Inflammatory macrophage treated with lipopolysaccharide for 4 hours (primary cell): ENCODE measurements around the gene HMX3.
"Not testable (repeated sequence)": the region's sequence is repeated elsewhere in the genome, so short reads cannot be mapped to it uniquely, and the experiment has no call there.

ENCODE experiments used
- DNase-seq: peaks from one replicate; pipeline ENCODE4 v3.0.0-alpha.2; 2020

Gene HMX3

DNA sequence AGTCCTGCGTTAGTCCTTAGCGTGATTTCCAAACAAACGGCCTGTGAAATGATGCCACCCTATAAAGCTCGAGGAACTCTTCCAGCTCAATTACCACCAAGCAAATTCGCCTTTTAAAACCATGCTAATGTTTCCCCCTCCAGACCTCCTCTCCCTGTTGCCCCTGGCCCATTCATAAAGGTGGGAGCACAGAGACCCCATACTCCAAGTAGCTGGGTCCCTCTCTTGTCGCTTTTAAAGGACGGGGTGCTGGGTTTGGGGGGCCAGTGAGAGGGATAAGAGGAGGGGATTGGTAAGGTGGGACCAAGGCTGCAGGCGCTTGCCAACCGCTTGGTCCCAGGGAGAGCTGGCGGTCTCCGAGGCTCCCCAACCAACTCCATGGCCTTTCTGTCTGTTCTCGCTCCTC, 13.4 kb downstream of the HMX3 start:
- DNase-seq = no peak

- DNase-seq = peak; percentile 43
Measured at GRCh38 chr10:123149568-123150270, 13.9 kb downstream of the HMX3 start.

DNA sequence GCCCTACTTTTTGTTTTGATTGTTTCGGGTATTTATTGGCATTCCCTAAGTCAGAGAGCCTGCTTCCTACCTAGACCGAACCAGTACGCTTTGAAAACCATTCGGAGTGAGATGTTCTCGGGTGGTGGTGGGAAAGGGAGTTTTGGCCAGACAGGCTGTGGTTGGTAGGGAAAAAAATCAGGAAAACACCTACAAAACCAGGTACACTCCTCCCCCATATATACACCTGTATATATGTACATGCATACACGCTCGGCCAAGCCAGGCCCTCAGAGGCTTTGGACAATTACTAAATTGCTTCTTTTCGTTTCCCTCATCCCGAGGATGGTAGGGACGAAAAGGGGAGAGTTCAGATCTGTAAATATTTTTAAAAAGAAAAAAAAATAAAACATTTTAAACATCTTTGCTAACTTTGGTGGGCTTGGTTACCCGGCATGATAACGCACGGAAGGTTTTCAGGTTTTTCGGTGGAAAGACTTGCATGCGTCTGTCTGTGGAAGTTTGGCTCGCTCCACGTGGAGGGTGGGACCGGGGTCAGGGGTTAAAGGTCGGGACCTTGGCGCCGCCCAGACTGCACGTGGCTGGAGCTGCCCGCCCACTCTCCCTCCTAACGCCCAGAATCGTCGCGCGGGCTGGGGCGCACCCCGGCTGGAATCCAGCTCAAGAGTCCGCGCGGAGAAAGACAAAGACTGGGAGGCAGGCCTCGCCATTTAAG, 14.7 kb downstream of the HMX3 start:
- DNase-seq = no peak

GRCh38 chr10:123150986-123151736, 15.4 kb downstream of the HMX3 start:
- peak; percentile 52 for DNase-seq

DNA sequence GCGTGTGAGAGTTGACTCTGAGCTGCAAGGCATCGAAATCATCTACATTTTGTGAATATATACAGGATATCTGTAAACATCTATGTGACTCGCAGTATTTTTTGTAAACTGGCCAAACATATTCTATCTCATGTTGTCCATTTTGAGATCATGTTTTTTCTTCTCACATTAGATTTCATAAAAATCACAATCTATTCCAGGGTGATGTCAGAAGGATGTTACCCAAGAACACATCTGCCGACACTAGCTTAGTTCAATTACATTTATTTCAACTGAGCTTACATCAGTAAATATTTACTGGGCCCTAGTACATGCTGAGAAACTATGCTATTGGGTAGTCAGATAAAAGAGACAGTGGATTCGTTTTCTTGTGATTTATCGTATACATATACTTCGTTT, 16.0 kb downstream of the HMX3 start:
- no peak for DNase-seq

DNA sequence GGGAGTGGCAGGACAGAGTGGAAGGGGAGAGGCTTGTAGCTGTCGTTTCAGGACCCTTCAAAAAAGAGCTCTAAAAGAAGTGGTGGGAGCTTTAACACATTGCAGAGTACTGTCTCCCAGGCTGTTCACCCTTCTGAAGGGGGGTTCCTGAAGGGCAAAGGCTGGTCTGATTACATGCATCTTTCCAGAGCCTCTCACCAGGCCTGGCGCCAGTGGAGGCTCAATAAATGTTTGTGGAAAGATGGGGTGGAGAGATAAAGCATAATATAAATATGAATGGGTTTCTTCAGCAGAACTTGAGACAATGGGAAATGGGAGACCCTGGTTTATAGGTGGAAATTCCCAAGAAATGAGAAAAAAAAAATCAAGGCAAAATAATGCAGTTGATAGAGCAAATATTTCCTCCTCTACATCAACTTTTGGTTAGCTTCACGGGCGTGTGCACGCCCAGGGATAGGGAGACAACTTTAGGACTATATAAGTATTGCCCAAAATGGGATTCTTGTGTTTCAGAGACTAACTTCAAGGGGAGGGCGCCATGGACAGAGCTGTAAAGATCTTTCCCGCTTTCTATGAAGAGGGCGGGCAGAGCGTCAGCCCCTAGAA, 17.8 kb downstream of the HMX3 start:
- DNase-seq = no peak

DNA sequence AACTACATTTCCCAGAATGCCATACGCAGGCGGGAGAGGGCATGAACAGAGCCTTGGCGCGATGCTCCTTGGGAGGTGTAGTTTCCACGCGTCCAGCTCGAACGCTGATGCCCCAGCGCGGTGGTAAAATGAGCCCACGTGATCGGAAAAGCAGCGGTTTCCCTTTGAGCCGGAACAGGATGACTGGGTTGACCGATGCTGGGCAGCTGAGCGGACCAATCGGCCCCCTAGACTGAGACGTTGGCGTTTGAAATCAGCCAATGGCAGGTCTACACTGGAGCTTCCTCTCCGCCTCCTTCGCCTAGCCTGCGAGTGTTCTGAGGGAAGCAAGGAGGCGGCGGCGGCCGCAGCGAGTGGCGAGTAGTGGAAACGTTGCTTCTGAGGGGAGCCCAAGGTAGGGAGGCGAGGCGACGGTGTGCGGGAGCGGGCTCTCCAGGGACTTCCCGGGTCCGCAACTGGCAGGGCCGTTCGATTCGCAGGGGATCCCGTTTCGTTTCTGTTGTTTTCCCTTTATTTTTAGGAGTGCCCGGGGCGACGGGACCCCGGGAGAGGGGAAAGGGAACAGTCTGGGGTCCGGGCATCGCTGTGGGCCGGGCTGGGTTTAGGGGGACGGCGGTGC, 18.4 kb downstream of the HMX3 start, which contains the start of gene BUB3:
Gene BUB3 (plus strand): TSS at position 311 of the 619 bp plus-strand sequence. CDS start 516 bp downstream, outside the sequence.
- DNase-seq = peak; percentile 100

DNA sequence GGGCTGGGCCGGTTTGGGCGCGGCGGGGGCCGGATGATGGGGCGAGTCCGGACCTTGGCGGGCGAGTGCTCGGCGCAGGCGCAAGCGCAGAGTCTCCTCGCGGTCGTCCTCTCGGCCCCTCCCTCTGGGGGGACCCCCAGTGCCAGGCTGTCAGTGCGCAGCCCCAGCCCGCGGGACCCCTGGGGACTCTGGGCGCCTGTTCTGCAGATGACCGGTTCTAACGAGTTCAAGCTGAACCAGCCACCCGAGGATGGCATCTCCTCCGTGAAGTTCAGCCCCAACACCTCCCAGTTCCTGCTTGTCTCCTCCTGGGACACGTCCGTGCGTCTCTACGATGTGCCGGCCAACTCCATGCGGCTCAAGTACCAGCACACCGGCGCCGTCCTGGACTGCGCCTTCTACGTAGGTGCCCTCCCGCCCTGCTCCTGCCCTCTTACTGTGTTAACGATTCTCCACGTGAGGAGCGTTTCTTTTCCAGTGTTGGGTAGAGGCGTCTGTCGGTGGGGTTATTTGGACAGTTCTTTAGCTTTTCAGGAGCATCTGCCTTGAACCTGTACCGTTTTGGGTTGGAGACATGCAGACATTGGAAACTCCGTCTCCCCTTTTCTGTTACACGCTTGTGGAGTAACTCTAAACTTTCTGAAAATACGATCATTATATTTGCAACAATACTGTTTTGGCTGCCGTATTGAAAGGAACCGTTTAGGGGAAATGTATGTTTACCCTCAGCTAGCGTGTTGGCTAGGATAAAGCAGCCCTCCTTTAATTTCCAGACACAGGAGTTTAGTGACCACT, 19.1 kb downstream of the HMX3 start:
- peak; percentile 33 for DNase-seq

DNA sequence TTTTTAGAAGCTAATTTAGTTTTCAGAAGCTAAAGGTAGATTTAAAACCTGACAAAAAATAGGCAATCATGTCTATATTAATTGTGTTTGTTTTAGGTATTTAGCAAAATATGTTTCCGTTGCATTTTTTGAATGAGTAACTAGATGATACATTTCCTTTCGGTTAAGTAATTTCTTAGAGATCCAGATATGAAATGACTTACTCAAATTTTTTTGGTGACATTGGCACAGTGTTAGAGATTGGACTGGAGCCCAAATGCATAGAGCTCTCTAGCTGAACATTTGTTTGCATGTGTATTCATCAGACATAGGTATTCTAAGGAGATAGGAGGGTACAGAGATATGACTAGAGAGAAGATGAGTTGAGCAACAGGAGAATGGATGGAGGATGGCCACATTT, 20.3 kb downstream of the HMX3 start:
- DNase-seq = no peak

DNA sequence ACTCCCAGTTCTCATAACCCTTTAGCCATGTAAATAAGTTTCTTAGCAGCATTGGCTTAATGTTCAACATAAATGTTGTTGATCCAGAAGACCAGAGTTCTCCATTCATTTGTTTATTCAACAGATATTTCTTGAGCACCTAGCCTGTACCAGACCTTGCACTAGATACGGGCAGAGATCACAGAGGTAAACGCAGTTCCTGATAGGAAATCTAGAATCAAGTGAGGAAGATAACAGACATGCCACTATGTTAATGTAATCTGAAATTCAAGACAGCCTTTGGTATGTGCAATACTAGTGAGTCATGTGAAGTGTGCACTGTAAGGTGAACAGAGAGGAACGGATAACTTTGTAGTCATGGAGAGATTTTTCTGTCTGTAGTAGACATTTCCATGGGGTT, 21.4 kb downstream of the HMX3 start:
- no peak for DNase-seq

- no peak for DNase-seq
Measured at GRCh38 chr10:123158682-123159081, 22.9 kb downstream of the HMX3 start.

GRCh38 chr10:123160311-123160980, 24.7 kb downstream of the HMX3 start:
- no peak for DNase-seq

DNA sequence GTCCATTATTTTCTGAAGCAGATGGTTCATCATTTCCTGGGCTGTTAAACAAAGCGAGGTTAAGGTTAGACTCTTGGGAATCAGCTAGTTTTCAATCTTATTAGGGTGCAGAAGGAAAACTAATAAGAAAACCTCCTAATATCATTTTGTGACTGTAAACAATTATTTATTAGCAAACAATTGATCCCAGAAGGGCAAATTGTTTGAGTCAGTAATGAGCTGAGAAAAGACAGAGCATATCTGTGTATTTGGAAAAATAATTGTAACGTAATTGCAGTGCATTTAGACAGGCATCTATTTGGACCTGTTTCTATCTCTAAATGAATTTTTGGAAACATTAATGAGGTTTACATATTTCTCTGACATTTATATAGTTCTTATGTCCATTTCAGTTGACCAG, 28.5 kb downstream of the HMX3 start:
- DNase-seq = no peak

DNA sequence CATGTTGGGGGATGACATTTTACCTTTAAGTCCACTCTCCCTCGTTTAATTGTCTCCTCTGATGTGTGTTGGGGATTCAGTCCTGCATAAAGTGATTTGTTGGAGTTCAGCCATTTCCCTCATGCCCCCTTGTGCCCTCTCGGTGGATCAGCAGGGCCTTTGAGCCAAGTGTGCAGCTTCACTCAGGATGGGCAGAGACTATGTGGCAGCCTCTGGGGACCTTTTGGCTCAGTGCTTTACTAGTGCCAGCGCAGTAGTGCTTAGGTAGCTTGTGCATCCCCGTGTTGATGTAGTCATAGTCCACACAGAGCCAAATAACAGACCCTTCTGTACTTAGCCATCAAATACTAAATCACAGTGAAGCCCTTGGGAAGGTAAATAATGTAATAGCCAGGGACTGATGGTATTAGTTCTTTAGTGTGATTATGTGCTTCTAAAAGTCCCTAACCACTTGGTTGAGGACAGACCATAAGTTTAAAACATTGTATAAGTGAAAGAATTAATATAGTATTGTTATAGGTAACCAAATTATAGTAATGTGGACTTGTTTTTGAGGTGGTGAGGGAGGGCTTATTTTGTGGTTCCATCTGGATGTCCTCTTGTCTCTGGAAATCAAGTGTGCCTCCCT, 29.8 kb downstream of the HMX3 start:
- no peak for DNase-seq

DNA sequence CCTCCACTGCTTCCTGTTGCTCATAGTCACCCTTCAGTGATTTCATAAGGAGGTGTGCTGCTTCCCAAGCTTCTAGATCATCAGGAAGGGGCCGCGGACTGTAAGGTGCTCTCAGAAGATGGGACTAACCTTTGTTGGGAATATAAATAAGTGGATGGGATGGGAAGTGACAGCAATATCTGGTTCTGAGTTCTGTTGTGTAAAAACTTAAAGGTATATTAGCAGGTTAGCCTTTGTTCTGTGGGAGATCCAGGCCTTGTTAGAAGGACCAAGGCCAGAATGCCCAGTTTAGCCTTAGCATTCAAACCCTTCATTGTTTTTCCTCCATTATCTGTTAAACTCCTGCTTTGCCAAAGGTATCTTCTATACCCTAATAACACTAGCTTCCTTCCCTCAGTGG, 30.8 kb downstream of the HMX3 start:
- no peak for DNase-seq

DNA sequence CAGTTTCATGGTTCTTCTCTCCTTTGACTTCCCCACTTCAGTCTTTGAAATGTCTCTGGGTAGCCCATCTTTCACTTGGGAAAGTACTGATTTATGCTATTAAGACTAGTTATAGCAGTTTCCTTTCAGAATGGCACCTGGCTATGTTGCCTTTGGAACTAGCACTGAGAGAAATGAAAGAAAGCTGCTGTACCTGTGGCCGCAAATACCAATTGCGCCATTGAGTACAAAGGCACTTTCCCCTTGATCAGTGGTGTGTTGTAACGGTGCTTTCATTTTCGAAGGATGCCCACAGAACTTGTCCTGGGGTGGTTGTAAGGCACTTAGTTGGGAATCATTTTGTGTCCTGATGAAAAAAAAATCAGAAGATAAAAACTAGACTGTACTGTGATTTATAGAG, 35.2 kb downstream of the HMX3 start:
- DNase-seq = no peak

DNA sequence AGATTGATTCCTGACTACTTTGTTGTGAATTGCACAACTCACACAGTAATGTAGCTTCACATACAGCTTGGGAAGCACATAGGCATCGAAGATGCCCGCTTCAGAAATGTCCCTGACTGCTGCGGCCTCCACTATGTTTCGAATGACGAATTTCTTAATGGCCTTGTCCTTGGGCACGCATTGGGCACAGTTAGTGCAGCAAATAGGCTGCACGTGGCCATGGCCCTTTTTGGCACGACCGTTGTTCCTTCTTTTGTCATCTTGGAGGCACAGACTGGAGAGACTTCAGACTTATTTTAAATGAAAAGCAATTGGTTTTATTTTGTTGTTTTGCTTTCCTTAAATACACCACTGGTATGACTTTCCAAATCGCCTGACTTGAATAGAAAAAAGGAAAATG, 35.8 kb downstream of the HMX3 start:
- DNase-seq = not testable (repeated sequence)

DNA sequence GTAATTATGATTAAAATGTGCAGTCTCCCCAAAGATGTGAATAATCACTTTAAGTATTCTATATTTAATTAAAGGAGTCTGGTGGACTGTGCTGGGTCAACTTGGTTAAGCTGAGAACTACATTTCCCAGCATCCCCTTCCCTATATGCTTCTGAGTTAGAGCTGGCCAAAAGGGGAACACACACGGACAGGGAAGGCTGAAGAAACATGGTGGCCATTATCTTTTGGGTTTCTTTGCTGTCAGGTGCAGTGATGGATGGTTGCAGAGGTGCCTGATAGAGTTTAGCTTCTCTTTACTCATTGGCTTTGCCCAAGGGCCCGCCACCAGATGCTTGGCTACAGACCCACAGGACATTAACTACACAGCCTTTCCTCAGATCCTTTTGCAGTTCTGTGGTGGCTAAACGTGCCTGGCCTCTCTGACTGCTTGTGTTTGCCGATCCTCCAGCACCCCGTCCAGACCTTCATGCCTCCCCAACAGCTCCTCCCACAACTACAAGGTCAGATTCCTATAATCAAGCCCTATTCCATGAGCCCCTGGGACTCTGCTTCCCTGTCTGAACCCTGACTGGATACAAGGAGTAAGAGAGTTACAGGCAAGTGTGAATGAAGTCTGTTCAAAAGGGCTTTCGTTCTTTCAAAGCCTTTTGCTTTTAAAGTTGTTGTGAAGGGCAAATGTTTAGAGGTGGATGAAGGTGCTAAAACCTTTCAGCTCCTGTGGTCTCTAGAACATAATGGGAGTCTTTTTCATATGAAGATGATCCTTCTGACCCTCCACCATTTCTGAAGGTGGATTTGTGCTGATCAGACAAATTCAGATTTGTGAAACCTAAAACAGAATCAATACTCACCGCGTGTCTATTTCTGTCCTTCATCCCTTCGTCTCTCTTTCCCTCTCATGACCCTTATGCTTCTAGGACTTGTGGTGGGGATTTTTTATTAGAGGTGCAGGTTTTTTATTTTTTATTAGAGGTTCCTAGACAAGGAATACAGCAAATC, 39.9 kb downstream of the HMX3 start:
- DNase-seq = no peak

GRCh38 chr10:123178390-123178789, 42.6 kb downstream of the HMX3 start:
- DNase-seq = not testable (repeated sequence)
